HepG2 (cell line): ENCODE data around the gene CAPN9. TPM values are rescaled to one million over a fixed set of nuclear protein-coding genes. Genes with fewer than 3 reads are reported as not detected.

Experiments used
- NRL ChIP-seq: sonication (generic); formaldehyde crosslinking; IDR thresholded peaks from 2 replicates; pipeline ENCODE4 v1.5.0; 2020; ENCODE audit warnings: missing genetic modification reagents, mild to moderate bottlenecking, moderate library complexity, borderline replicate concordance
- RFX5 ChIP-seq: IDR thresholded peaks from 2 replicates; pipeline ENCODE4 v1.6.1; 2011; ENCODE audit warnings: low read depth, low read length, improper control_type of control experiment
- SMYD3 ChIP-seq: sonication (generic); formaldehyde crosslinking; IDR thresholded peaks from 2 replicates; pipeline ENCODE4 v1.8.1; 2023; ENCODE audit warnings: mild to moderate bottlenecking, missing genetic modification reagents
- SOX13 ChIP-seq, 3 experiments: fragments of 450-650 bp in 1 of 3; sonication (generic) in 1 of 3; formaldehyde crosslinking in 1 of 3; IDR thresholded peaks in 2 of 3; conservative IDR thresholded peaks in 1 of 3; 2 replicates each; pipeline versions ENCODE4 v1.5.0 to v1.6.1; 2016 to 2020; ENCODE audit warnings: antibody characterized with exemption in 1 of 3, mild to moderate bottlenecking in 1 of 3, missing compliant biosample characterization in 1 of 3, missing genetic modification reagents in 1 of 3, moderate library complexity in 1 of 3
- TBX3 ChIP-seq: fragments of 450-650 bp; IDR thresholded peaks from 2 replicates; pipeline ENCODE4 v1.6.1; 2017; ENCODE audit warnings: antibody characterized with exemption, mild to moderate bottlenecking, inconsistent platforms, borderline replicate concordance
- TCF7 ChIP-seq: sonication (generic); IDR thresholded peaks from 2 replicates; pipeline ENCODE4 v1.6.1; 2016; ENCODE audit warnings: antibody characterized with exemption, low read depth
- ZMYM4 ChIP-seq: sonication (generic); formaldehyde crosslinking; IDR thresholded peaks from 2 replicates; pipeline ENCODE4 v1.8.1; 2023; ENCODE audit warnings: mild to moderate bottlenecking, missing genetic modification reagents
- ZNF383 ChIP-seq: sonication (generic); formaldehyde crosslinking; IDR thresholded peaks from 2 replicates; pipeline ENCODE4 v1.4.0; 2020; ENCODE audit warnings: missing genetic modification reagents, mild to moderate bottlenecking, borderline replicate concordance
- ZNF44 ChIP-seq: sonication (generic); formaldehyde crosslinking; IDR thresholded peaks from 2 replicates; pipeline ENCODE4 v1.5.1; 2020; ENCODE audit warnings: mild to moderate bottlenecking, missing genetic modification reagents
- ZNF547 ChIP-seq: sonication (generic); formaldehyde crosslinking; IDR thresholded peaks from 2 replicates; pipeline ENCODE4 v1.5.1; 2020; ENCODE audit warnings: mild to moderate bottlenecking, missing genetic modification reagents
- ZNF772 ChIP-seq: sonication (generic); formaldehyde crosslinking; IDR thresholded peaks from 2 replicates; pipeline ENCODE4 v1.5.0; 2020; ENCODE audit warnings: mild to moderate bottlenecking, missing genetic modification reagents
- polyA plus RNA-seq, 8 experiments: library from polyadenylated mRNA; depleted of rRNA in 3 of 8; stranded (reverse) in 7 of 8; unstranded in 1 of 8; fragments of >200 nt; fragmentation: Illumina TruSeq in 4 of 8; extraction: Trizol in 4 of 8; gene quantifications; 2 replicates each; pipeline versions ENCODE4 v1.2.1 to v1.2.3, GENCODE V29; 2011 to 2016; ENCODE audit warnings: low read depth in 4 of 8, missing spikeins in 1 of 8, mixed read lengths in 1 of 8; ENCODE audit not compliant: insufficient read depth in 1 of 8
- total RNA-seq, 5 experiments: library from RNA; depleted of rRNA; stranded (reverse); fragments of >200 nt; fragmentation: Illumina TruSeq; extraction: Trizol; gene quantifications; 2 replicates each; pipeline ENCODE4 v1.2.3, GENCODE V29; 2016; ENCODE audit warnings: low read depth in 1 of 5
- TF ChIP-seq, protein P1 (sequence below): sonication (generic); formaldehyde crosslinking; IDR thresholded peaks from 2 replicates; pipeline ENCODE4 v1.9.0; 2022; ENCODE audit warnings: low read depth, missing genetic modification reagents
- TF ChIP-seq, protein P2 (sequence below): sonication (generic); formaldehyde crosslinking; IDR thresholded peaks from 2 replicates; pipeline ENCODE4 v1.5.1; 2020; ENCODE audit warnings: missing genetic modification reagents, mild to moderate bottlenecking, borderline replicate concordance
- TF ChIP-seq, protein P3 (sequence below): sonication (generic); formaldehyde crosslinking; IDR thresholded peaks from 2 replicates; pipeline ENCODE4 v1.4.0; 2020; ENCODE audit warnings: missing genetic modification reagents
- TF ChIP-seq, protein P4 (sequence below), 2 experiments: sonication (generic) in 1 of 2; formaldehyde crosslinking in 1 of 2; IDR thresholded peaks; 2 replicates each; pipeline versions ENCODE4 v1.4.0 to v1.6.1; 2016 to 2020; ENCODE audit warnings: borderline replicate concordance in 1 of 2, low read depth in 1 of 2, mild to moderate bottlenecking in 1 of 2, missing genetic modification reagents in 1 of 2
- TF ChIP-seq, protein P5 (sequence below): sonication (generic); formaldehyde crosslinking; IDR thresholded peaks from 2 replicates; pipeline ENCODE4 v1.9.0; 2021; ENCODE audit warnings: missing genetic modification reagents, mild to moderate bottlenecking, borderline replicate concordance
- TF ChIP-seq, protein P6 (sequence below): sonication (generic); formaldehyde crosslinking; IDR thresholded peaks from 2 replicates; pipeline ENCODE4 v1.8.1; 2022; ENCODE audit warnings: mild to moderate bottlenecking, missing genetic modification reagents

Gene CAPN9
- total and polyA plus RNA-seq, 2 of the 13 experiments (the other 11 are each of a cell fraction or from before 2014, with no cell fraction given) = 0.04 to 0.31 TPM

DNA sequence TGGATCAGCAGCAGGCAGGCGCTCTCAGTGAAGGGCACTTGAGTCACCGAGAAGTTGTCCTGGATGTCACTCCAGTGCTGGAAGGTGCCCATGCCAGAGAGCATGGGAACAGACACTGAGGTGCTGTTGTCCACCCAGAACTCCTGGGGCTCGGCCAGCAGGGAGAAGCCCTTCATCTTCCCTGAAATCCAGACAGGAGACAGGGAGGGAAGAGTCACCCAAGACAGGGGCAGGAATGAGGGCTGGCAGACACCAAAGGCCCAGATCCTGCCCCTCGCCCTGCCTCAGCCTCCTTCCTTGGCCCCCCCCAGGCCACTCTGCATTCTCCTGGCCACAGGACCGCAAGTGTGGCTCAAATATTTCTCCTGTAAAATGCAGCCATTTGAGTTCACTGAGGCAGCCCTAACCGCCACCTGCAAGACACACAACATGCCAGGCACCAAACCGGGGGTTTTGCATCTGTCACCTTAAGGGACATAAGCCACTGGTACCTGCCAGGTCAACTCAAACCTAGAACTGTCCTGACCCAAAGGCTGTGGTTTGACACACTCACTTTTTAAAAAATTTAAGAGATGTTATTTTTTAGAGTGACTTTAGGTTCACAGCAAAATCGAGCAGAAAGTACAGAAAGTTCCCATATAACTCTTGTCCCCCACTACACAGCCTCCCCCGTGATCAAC is 41.0 kb upstream of the CAPN9 start (continued):
- TF ChIP-seq, protein P1, sequence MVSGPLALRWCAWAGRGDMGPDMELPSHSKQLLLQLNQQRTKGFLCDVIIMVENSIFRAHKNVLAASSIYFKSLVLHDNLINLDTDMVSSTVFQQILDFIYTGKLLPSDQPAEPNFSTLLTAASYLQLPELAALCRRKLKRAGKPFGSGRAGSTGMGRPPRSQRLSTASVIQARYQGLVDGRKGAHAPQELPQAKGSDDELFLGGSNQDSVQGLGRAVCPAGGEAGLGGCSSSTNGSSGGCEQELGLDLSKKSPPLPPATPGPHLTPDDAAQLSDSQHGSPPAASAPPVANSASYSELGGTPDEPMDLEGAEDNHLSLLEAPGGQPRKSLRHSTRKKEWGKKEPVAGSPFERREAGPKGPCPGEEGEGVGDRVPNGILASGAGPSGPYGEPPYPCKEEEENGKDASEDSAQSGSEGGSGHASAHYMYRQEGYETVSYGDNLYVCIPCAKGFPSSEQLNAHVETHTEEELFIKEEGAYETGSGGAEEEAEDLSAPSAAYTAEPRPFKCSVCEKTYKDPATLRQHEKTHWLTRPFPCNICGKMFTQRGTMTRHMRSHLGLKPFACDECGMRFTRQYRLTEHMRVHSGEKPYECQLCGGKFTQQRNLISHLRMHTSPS (CRISPR knock-in tag) = 0 out of 2 replicates have a peak, but pooled peaks have one; percentile 1
- TF ChIP-seq ZNF547 (CRISPR knock-in tag) (no peak), TBX3 (no peak), SOX13 (IDR thresholded peaks at IDR 0.05) (no peak), SOX13 (CRISPR knock-in tag; conservative IDR thresholded peaks at IDR 0.05 in 1 of 2, IDR thresholded peaks at IDR 0.05 in 1 of 2) (no peak), NRL (CRISPR knock-in tag) (peak; percentile 48; the same call in 1 of the 2 replicates), ZMYM4 (CRISPR knock-in tag) (no peak), SMYD3 (CRISPR knock-in tag) (no peak), RFX5 (no peak), TCF7 (no peak), ZNF383 (CRISPR knock-in tag) (no peak), ZNF44 (CRISPR knock-in tag) (no peak), ZNF772 (CRISPR knock-in tag) (peak; percentile 55; the same call in 1 of the 2 replicates)
- TF ChIP-seq, protein P2, sequence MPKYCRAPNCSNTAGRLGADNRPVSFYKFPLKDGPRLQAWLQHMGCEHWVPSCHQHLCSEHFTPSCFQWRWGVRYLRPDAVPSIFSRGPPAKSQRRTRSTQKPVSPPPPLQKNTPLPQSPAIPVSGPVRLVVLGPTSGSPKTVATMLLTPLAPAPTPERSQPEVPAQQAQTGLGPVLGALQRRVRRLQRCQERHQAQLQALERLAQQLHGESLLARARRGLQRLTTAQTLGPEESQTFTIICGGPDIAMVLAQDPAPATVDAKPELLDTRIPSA (CRISPR knock-in tag) = no peak
- TF ChIP-seq, protein P3, sequence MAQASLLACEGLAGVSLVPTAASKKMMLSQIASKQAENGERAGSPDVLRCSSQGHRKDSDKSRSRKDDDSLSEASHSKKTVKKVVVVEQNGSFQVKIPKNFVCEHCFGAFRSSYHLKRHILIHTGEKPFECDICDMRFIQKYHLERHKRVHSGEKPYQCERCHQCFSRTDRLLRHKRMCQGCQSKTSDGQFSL = 0 out of 2 replicates have a peak, but pooled peaks have one; percentile 44
- TF ChIP-seq, protein P4, sequence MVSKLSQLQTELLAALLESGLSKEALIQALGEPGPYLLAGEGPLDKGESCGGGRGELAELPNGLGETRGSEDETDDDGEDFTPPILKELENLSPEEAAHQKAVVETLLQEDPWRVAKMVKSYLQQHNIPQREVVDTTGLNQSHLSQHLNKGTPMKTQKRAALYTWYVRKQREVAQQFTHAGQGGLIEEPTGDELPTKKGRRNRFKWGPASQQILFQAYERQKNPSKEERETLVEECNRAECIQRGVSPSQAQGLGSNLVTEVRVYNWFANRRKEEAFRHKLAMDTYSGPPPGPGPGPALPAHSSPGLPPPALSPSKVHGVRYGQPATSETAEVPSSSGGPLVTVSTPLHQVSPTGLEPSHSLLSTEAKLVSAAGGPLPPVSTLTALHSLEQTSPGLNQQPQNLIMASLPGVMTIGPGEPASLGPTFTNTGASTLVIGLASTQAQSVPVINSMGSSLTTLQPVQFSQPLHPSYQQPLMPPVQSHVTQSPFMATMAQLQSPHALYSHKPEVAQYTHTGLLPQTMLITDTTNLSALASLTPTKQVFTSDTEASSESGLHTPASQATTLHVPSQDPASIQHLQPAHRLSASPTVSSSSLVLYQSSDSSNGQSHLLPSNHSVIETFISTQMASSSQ (IDR thresholded peaks at IDR 0.05; ENCODE audit: low read depth) = no peak
- TF ChIP-seq, protein P4 (CRISPR knock-in tag; IDR thresholded peaks at IDR 0.05; ENCODE audit: borderline replicate concordance) = no peak
- TF ChIP-seq, protein P5, sequence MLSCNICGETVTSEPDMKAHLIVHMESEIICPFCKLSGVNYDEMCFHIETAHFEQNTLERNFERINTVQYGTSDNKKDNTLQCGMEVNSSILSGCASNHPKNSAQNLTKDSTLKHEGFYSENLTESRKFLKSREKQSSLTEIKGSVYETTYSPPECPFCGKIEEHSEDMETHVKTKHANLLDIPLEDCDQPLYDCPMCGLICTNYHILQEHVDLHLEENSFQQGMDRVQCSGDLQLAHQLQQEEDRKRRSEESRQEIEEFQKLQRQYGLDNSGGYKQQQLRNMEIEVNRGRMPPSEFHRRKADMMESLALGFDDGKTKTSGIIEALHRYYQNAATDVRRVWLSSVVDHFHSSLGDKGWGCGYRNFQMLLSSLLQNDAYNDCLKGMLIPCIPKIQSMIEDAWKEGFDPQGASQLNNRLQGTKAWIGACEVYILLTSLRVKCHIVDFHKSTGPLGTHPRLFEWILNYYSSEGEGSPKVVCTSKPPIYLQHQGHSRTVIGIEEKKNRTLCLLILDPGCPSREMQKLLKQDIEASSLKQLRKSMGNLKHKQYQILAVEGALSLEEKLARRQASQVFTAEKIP = no peak
- TF ChIP-seq, protein P6, sequence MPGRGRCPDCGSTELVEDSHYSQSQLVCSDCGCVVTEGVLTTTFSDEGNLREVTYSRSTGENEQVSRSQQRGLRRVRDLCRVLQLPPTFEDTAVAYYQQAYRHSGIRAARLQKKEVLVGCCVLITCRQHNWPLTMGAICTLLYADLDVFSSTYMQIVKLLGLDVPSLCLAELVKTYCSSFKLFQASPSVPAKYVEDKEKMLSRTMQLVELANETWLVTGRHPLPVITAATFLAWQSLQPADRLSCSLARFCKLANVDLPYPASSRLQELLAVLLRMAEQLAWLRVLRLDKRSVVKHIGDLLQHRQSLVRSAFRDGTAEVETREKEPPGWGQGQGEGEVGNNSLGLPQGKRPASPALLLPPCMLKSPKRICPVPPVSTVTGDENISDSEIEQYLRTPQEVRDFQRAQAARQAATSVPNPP (CRISPR knock-in tag) = no peak
